ENCODE results near the gene ROBO1.
A peak's percentile ranks its signal among the peaks of the same experiment; 100 is the strongest.

Gene ROBO1

DNA sequence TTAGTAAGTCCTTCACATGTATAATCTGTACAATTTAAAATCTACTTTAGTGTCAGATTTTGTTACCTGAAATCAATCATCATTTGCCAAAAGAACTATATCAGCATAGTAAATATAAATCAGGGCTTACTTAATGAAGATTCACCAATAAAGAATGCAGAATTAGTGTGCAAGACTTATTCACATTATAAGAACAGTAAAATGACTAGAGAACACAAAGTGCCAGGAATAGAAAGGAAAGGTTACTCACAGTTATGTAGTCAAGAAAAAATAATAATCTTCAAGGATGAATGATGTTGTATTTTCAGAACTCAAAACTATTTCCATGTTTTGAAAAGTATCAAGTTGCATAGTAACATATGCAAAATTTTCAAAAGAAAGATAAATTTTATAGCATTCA lies 891.9 kb downstream of the ROBO1 start:
- DNase-seq (ENCODE audit: low read depth) = peak; percentile 50

DNA sequence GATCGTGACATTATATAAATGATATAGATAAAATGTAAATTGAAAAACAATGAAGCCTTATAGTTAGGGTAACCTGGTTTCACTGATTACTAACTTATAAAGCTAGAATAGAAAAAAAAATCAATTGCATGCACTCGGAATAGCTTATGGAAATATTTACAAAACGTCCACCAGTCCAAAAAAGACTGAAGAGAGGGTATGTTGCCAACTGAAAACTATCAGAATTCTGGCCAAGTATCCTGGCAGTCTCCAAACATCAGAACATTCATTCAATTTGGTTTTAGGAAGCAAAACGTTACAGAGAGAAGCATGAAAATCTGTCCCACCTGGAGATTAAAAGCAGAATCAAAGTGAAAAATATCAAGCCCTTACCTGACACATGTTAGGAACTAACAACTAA lies 892.4 kb downstream of the ROBO1 start:
- DNase-seq (ENCODE audit: low read depth) = no peak

DNA sequence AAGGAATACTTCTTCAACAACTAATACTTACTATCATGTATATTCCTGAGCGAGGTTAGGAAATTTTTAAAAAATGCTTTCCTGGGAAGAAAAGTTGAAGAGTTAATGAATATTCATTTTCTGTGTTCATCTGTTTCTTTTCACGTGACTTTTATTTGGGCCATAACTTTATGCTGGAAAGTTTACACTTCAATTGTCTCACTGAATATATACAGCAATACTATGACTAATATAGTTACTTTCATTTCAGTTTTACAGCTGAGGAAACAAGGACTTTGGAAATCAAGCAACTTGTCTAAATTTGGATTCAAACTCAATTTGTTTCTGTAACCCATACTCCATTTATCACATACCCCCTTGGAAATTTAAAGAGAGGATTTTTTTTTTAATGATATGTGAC lies 894.2 kb downstream of the ROBO1 start:
- peak; percentile 35 for DNase-seq (ENCODE audit: low read depth)

DNA sequence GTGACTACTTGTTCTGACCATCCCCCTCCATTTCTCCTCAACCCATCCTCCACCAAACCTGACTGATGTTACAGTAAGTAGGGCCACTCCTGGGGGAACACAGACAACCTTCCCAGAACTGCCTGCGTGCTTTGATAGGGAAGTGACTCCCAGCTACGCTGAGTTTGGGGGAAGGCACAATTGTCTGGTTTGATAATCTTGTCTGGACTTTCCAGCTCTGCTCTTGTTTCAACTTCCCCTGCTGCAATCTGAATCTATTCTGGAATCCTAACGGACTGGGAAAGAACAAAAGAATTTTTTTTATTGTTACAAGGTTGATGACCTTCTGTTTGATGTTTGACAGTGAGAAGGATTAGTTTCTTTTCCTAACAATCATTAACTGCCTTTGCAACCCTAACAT lies 895.6 kb downstream of the ROBO1 start:
- no peak for DNase-seq (ENCODE audit: low read depth)

DNA sequence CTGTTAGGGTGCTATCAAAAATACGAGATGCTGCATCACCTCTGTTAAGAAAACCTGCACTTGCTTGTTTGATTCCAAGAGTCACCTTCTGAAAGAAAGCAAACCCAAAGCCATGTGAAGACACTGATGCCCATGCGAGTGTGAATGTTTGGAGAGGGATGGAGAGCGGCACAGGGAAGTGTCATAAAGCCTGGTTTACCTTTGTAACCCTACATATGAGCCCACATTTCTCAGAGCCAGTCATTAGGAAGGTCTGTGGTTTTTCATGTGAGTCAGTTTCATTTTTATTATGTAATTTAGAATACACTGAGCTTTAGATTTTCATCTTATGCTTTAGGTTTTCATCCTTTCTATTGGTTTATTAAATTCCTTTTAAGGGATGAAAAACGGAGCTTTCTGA lies 896.8 kb downstream of the ROBO1 start:
- peak; percentile 50 for DNase-seq (ENCODE audit: low read depth)

DNA sequence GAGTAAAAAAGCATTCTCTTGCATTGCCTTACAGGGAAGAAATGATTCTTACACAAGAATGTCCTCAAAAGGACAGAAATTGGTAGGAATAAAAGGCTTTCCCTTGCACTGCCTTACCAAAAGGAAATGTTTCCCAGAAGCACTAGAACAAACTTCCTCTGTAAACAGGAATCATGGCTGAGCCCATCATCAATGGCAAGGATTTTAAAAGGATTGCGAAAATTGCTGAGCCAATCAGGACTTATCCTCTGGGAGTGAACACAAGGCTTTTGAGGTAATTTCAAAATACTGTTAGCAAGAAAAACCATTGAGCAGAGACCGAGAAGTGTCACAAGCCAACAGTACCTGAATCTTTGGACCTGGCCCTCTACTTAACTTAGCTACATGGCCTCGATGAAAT lies 897.3 kb downstream of the ROBO1 start:
- no peak for DNase-seq (ENCODE audit: low read depth)

DNA sequence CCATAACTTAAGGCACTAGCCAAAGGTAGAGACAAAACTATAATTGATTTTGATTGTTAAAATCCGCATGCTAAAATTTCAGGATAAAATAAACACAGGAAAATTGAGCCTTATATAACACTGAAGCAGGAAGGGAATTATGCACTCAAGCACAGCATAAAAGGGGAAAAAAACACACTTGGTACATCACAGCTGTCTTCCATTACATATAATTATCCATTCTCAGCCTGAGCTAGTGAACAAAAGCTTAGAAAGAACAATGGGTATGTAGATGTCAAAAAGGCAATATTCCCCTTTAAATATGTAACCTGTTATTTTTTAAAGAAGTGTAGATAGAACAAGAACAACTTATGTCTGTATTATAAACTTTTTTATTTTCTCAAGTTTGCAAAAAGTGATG lies 899.2 kb downstream of the ROBO1 start:
- DNase-seq (ENCODE audit: low read depth) = no peak

DNA sequence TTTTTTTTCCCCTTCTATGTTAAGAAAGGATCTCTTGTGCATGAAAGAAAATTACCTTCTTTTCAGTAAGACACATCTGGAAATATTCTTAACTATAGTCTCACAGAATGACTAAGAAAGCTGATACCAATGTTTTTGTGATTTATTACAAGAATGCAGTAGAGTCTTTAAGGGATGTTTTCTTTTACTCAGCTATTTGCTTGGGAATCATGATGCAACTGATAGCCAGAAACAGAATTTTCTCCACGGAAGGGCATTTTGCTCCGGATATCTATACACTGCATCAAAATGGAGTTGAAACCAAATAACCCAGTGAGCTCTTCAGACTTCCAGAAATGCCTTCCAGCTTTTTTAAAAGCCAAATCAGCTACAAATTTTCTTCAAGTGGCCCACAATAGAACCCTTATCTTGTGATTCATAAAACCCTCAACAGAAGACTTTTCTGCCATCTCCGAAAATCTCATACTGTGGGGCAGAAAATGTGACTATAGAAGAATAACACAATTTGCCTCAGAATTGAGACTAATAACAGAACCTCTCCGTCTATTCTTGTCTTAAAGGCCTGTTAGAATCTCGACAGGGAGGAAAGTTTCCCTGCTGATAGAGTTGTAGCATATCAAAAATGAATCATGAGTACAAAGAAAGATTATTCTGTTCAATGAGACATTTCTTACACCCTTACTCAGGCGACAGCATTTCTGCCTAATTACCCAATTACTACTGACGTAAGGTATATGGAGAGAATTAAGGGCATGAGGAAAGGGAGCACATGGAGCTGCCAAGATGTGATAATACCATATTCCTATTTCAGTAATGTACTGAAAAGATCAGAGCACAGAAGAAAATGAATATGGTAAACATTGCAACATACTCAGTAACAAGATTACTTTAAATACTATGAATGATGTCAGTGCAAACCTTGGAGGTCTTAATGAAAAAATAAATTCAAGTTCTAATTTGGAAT lies 900.1 kb downstream of the ROBO1 start:
- DNase-seq (ENCODE audit: low read depth) = no peak

DNA sequence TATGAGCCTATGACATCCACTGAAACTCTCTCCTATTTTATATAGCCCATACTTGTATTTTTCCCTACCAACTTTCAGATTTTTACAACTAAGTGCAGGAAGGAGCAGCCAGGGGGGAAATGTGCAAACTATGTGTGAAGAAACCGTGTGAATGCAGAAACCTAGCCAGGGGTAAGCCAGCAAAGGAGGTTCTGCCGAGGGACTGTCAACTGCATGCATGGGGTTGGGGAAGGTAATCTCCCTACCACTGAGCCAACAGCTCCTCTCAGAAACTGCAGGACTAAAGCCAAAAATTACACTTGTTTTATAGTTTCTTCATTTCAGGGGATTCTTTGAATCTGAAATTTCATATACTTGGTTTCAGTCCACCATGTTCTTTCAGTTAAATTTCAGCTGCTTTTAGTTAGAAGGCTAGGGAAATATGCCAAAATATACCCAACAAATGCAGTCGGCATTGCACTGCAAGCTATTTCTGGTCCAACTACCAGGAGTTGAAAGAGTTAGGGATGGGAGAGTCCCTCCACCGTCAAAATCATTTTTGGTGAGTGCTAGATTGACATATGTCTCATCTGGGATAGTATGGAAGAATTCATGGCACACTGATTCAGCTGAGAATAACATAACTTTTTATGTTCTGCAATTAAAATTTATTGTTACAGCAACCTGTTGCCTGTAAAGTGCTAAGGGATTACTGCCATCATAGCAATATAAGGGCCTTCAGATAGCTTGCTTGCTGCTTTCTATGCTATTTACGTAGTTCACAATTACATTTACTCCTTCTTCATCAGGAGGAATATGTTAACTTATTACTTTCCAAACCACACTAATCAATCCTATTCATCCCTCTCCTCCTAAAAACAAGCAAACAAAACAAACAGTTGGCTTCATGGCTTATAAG lies 904.2 kb downstream of the ROBO1 start:
- DNase-seq (ENCODE audit: low read depth) = no peak

DNA sequence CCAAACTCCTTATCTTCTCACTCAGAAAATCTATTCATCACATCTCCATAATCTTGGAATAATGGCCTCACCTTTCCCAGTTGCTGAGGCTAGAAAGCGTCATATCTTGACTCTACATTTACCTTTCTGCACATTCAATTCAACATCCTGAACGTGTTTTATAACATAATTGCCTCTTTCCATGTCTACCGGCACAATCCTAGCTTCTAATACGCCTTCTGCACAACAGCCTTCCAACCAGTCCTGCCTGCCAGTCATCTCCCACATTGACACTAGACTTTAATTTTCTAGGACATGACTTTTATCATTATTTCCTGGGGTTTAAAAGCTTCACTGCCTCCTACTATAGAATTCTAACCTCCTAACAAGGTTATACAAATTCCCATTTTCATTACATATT lies 906.6 kb downstream of the ROBO1 start:
- no peak for DNase-seq (ENCODE audit: low read depth)

DNA sequence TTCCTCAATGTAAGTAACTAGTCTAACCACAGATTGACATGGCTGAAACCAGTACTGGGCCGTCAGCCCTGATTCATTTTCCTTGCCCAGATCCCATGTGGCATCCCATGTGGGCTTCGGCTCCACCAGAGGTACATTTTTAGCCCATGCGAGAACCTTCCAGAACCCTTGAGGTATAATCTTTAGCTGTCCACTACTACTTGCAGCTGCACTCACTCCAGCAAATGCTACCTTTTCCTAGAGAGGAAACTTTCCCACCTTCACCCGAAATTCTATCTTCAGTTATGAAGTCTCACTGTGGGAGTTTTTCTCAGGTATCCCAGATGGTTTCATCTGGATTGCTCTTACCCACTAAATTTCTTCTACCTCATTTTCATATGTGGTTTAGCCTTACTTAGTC lies 907.2 kb downstream of the ROBO1 start:
- DNase-seq (ENCODE audit: low read depth) = no peak

DNA sequence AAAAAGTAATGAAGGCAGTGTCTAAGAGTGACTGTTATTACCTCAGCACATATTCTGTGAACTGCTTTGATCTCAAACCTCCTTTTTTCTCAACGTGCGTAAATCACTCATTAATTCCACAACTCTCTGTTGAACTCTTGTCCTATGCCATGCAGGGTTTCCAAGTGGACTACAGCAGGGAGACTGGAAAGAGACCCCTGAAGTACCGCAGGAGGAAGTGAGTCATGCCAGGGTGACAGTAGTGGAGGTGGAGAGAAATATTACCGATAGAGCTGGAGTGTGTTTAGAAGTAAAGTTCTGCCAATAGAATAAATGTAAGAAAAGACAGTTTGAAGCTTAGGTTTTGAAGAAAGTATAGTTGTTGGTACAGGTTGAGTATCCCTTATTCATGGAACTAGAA lies 908.9 kb downstream of the ROBO1 start:
- peak; percentile 36 for DNase-seq (ENCODE audit: low read depth)

DNA sequence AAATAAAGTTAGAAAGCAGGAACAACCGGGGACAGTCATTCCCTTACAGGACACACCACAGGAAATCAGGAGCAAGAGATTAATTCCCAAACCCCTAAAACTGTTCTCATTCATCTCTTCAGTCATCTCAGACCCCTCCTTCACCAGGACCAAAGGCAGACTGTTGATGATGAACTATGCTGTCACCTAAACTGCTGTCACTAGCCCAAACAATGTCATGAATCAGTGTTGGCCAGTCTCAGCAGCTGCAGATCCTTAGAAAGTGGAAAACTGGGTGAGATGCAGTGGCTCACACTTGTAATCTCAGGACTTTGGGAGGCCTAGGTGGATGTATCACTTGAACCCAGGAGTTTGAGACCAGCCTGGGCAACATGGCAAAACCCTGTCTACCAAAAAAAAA lies 909.6 kb downstream of the ROBO1 start:
- DNase-seq (ENCODE audit: low read depth) = peak; percentile 45

DNA sequence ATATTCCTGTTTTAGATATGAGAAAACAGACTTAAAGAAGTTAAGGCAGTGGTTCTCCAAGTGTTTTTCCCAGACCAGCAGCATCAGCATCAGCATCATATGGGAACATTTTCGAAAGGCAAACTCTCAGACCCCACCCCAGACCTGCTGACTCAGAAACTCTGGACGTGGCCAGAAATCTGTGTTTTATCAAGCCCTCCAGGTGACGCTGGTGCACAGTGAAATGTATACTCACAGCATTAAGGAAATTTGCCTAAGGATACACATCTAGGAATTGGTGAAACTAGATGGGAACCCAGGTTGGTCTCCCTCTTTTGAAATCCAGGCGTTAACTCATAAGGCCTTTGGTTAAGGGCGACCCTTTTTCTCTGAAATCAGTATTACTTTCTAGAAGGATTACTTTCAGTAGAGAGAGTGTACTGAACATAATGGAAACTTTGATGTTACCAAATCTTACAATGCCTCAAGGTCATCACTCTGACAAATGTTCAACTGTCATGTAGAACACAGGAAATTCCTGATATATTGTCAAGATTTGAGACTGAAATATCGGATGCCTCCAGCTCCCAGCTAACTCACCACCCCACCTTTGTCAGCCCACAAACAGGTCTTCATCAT lies 910.2 kb downstream of the ROBO1 start:
- no peak for DNase-seq (ENCODE audit: low read depth)

DNA sequence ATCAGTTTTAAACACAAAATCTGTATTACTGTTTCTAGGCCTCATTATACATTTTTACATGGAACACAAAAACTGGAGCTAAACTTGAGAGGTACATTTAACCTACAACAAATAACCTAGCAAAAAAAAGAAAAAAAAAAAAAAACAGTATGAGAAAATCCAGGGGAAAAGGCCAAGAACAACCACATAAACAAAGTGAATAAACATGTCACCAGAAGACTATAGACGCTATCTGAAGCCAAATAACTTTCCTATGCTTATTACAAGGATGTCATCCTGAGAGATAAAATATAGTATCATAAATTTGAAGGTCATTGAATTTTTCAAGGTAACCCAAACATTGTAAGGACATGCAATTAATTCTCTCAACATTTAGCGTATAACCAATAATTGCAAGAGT lies 911.6 kb downstream of the ROBO1 start:
- no peak for DNase-seq (ENCODE audit: low read depth)

DNA sequence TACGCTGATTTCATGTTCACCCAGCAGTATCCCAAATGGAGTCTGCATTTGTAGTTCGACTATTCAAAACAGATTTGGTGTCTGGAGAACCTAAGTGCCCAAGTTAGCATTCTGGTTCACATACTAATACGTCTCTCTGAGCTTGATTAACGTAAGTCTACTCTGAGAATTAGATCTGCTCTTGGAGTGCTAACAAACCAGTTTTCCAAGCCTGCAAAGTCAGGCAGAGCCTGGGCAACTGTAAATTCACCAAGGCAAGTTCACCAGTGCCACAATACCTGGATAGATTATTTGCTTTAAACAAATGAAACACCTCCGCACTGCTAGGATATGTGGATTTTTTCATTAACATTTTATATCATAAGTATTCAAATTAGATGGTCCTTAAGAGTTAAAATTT lies 912.6 kb downstream of the ROBO1 start:
- no peak for DNase-seq (ENCODE audit: low read depth)

DNA sequence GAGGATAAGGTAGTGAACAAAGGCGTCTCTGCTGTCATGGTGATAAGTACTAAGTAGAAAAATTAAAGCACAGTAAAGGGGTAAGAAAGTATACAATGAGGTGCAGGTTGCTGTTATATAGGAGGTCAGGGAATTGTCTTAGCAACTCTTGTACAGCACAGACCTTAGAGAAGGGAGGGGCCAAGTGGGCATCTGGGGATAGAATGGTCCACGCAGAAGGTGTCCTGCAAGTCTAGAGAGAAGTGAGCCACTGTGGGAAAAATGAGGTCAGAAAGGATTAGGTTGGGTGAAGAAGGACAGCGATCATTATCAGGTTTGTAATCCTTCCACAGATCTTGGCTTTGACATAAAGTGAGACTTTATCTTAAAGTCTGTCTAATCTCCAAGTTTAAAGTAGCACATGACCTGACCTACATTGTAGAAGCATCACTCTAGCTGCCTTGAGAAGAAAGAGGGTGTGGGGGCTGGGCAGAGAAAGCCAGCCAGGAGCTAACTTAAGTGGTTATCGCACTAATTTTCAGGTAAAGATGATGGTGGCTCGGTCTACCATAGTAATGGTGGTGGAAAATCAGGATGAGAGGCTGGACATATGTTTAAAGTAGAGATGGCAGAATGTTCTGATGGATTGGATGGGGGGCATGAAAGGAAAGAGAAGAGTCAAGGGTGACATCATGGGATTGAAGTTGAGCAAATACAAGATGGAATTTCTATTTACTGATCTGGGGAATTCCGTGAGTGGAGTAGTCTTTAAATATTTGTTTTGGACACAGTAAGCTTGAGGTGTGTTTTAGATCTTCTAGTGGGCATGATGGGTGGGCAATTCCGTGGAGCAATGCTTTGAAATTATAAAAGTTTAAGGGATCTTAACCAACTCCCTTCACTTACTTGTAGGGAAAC lies 919.2 kb downstream of the ROBO1 start:
- no peak for DNase-seq (ENCODE audit: low read depth)

DNA sequence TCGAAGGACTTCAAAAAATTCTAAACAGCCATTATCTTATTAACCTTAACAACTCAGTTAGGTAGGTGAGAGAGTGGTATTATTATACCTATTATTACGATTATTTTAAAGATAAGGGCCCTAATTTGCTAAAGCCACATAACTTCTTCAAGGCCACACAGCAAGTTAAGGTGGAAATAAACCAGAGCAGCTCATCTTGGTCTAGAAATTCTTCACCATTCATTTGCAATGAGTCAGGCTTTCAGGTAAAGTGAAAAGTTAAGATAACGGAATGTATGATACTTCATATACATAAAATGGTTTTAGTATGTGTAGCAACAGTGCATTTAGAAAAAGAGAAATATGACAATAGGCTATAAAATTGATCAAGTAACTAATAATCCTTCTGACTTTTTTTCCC lies 920.2 kb downstream of the ROBO1 start:
- DNase-seq (ENCODE audit: low read depth) = no peak

DNA sequence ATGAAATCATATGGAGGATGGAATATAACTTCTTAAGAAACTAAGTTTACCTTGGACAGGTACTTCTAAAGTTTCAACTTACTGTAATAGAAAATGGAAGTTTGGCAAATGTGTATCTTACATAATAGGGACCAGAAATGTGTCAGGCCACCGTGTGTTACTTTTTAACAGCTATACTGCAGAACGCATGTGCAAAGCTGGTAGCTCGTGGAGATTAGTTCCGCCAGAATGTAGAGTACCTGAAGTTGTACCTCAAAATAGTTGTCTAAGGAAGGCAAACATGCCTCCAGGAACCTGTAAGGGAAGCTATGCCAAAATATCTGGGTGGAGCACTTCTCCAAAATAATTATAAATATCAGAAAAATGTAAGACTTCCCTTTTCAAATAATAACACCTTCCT lies 920.6 kb downstream of the ROBO1 start:
- DNase-seq (ENCODE audit: low read depth) = no peak

DNA sequence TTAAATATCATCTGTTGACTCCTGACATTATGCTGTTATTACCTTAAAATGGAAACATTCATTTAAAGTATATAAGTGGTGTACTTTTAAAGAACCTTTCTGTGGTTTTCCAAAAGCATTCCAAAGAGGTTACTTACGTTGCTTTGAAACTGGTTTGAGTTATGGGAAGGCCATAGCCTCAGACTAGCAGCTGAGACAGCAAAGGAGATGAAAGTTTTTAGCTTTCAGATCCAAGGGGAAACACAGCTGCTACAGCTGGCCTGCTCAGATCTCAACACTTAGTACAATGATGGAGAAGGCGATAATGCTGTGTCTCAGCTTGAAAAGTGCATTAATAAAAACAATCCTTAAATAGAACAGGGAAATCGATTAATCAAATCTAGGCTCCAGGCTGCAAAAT lies 921.1 kb downstream of the ROBO1 start:
- DNase-seq (ENCODE audit: low read depth) = peak; percentile 45

DNA sequence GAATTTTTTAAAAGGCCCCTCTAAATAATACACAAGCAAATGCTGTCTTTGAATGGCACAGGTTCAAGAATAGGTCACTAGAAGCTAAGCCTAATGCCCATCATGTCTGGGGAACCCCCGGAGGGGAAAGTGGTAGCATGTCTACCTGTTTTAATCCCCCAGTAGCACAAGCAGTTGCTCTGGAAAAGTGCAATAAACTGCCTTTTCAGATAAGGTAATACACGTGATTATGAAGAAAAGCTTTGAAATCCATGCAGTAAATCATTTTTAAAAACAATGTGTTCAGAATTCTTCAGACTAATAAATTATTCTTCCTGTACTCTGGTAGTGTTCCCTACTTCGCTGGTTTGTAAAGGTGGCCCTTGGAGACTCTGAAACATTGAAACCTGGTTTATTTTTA lies 922.2 kb downstream of the ROBO1 start:
- DNase-seq (ENCODE audit: low read depth) = no peak

DNA sequence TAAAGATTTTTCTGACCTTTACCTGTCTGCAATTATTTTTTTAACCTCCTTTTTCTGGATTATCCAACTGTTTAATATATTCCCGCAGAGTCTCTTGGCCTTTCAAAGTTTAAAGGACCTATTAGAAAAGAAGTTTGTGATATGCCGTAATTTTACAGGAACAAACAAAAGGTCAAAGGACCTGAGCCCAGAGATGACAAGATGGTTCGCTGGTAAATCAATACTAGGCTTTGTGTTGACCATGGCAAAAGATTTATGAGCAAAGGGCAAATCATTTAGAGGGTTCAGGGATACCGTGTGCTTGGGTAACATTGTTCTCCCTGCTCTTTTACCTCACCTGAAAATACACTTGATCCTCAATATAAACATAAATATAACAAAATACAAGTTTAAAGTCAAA lies 923.5 kb downstream of the ROBO1 start:
- no peak for DNase-seq (ENCODE audit: low read depth)

All from ELR (cell line).